GM19240 (cell line): ENCODE measurements around the gene OPALIN.

ENCODE experiments used
- DNase-seq: peaks from one replicate; pipeline ENCODE4 v3.0.0; 2011; ENCODE audit warnings: low spot score; ENCODE audit not compliant: insufficient read length

OPALIN gene

GRCh38 chr10:96374639-96374984 is 15.8 kb upstream of the OPALIN start:
- DNase-seq, result no peak

- no peak for DNase-seq
These were observed 15.2 kb upstream of the OPALIN start for GRCh38 chr10:96374004-96374403.

GRCh38 chr10:96371356-96371755 is 12.6 kb upstream of the OPALIN start:
- DNase-seq, result no peak

GRCh38 chr10:96370584-96371157 is 11.9 kb upstream of the OPALIN start:
- DNase-seq, result peak; percentile 23

GRCh38 chr10:96369890-96370583 is 11.2 kb upstream of the OPALIN start:
- no peak for DNase-seq

- no peak for DNase-seq
These were observed 10.2 kb upstream of the OPALIN start for GRCh38 chr10:96368971-96369370.

- DNase-seq, result no peak
These were observed 8.7 kb upstream of the OPALIN start for GRCh38 chr10:96367470-96367869.

- DNase-seq, result no peak
These were observed 7.7 kb upstream of the OPALIN start for GRCh38 chr10:96366508-96366907.

GRCh38 chr10:96365571-96365970 is 6.8 kb upstream of the OPALIN start:
- no peak for DNase-seq

GRCh38 chr10:96360766-96361165 is 2.0 kb upstream of the OPALIN start:
- DNase-seq, result no peak

- DNase-seq, result no peak
These were observed 1.5 kb upstream of the OPALIN start for GRCh38 chr10:96360331-96360730.

- DNase-seq, result no peak
These were observed 814 bp upstream of the OPALIN start for GRCh38 chr10:96359616-96360015.

- DNase-seq, result no peak
These were observed 1.7 kb downstream of the OPALIN start for GRCh38 chr10:96357038-96357620.

- DNase-seq, result no peak
These were observed 6.2 kb downstream of the OPALIN start for GRCh38 chr10:96352582-96352981.

GRCh38 chr10:96352027-96352426 is 6.8 kb downstream of the OPALIN start:
- DNase-seq, result no peak

- DNase-seq, result no peak
These were observed 12.5 kb downstream of the OPALIN start for GRCh38 chr10:96346295-96346694.

GRCh38 chr10:96345222-96345621 is 13.6 kb downstream of the OPALIN start:
- no peak for DNase-seq

- DNase-seq, result no peak
These were observed 14.6 kb downstream of the OPALIN start for GRCh38 chr10:96344178-96344577.

GRCh38 chr10:96342402-96342801 is 16.4 kb downstream of the OPALIN start:
- no peak for DNase-seq

- DNase-seq, result no peak
These were observed 17.3 kb downstream of the OPALIN start for GRCh38 chr10:96341219-96342182.

GRCh38 chr10:96339956-96340904 is 18.6 kb downstream of the OPALIN start:
- DNase-seq, result no peak
